BLaER1 (cell line): ENCODE data around the gene GABRD.

Source experiments
- H3K27ac ChIP-seq: shearing (Covaris generic); formaldehyde crosslinking; 2 replicates; pipeline ENCODE4 v1.8.1; 2022
- H3K27me3 ChIP-seq: shearing (Covaris generic); formaldehyde crosslinking; 2 replicates; pipeline ENCODE4 v1.8.1; 2022
- H3K36me3 ChIP-seq: shearing (Covaris generic); formaldehyde crosslinking; 2 replicates; pipeline ENCODE4 v1.8.1; 2022
- H3K4me1 ChIP-seq: shearing (Covaris generic); formaldehyde crosslinking; 2 replicates; pipeline ENCODE4 v1.8.1; 2022
- H3K4me2 ChIP-seq: shearing (Covaris generic); formaldehyde crosslinking; 2 replicates; pipeline ENCODE4 v1.8.1; 2022
- H3K4me3 ChIP-seq: shearing (Covaris generic); formaldehyde crosslinking; 2 replicates; pipeline ENCODE4 v1.8.1; 2022
- H3K9ac ChIP-seq: shearing (Covaris generic); formaldehyde crosslinking; 2 replicates; pipeline ENCODE4 v1.8.1; 2022
- H3K9me3 ChIP-seq: shearing (Covaris generic); formaldehyde crosslinking; 2 replicates; pipeline ENCODE4 v1.8.1; 2022
- H4K20me1 ChIP-seq: shearing (Covaris generic); formaldehyde crosslinking; 2 replicates; pipeline ENCODE4 v1.8.1; 2022
- Cebpa-rat ChIP-seq: shearing (Covaris generic); IDR thresholded peaks from 2 replicates; pipeline ENCODE4 v1.8.1; 2022

Gene GABRD

GRCh38 chr1:2056955-2057590, 37.9 kb downstream of the GABRD start:
- no peaks in the 10 kb centered on the region; the same call in 1 of the 2 replicates for H3K36me3 ChIP-seq
- peaks cover under 1% of the 10 kb centered on the region; the same call in 1 of the 2 replicates for H4K20me1 ChIP-seq
- H3K4me3 ChIP-seq: no peak overlapping the region
- H3K4me2 ChIP-seq: peak overlapping the region; percentile 17; the same call in 1 of the 2 replicates
- no peak for TF ChIP-seq Cebpa-rat
- H3K9me3 ChIP-seq: peaks cover 8% of the 10 kb centered on the region
- peaks cover 94% of the 10 kb centered on the region for H3K4me1 ChIP-seq
- H3K9ac ChIP-seq: no peak overlapping the region
- H3K27ac ChIP-seq: peak overlapping the region; percentile 26; the same call in 1 of the 2 replicates
- peaks cover 6% of the 10 kb centered on the region for H3K27me3 ChIP-seq

- Histone ChIP-seq H3K36me3 (peaks cover under 1% of the 10 kb centered on the region), H3K4me2 (peak overlapping the region; percentile 94)
Observed at GRCh38 chr1:2059290-2059953, 40.3 kb downstream of the GABRD start.

GRCh38 chr1:2060072-2060471, 40.9 kb downstream of the GABRD start:
- Histone ChIP-seq H3K4me3 (peak overlapping the region; percentile 48), H4K20me1 (no peaks in the 10 kb centered on the region), H3K4me2 (peak overlapping the region; percentile 94), H3K36me3 (peaks cover 4% of the 10 kb centered on the region), H3K27me3 (no peaks in the 10 kb centered on the region), H3K4me1 (peaks cover 82% of the 10 kb centered on the region), H3K9ac (peak overlapping the region; percentile 72), H3K9me3 (peaks cover 35% of the 10 kb centered on the region), H3K27ac (peak overlapping the region; percentile 90)
- no peak for TF ChIP-seq Cebpa-rat

More at GRCh38 chr1:2059290-2059953, 40.3 kb downstream of the GABRD start:
- peaks cover 28% of the 10 kb centered on the region for H3K9me3 ChIP-seq
- no peaks in the 10 kb centered on the region for H3K27me3 ChIP-seq
- H3K4me3 ChIP-seq: peak overlapping the region; percentile 48
- H3K9ac ChIP-seq: peak overlapping the region; percentile 72
- no peaks in the 10 kb centered on the region for H4K20me1 ChIP-seq
- no peak for TF ChIP-seq Cebpa-rat
- H3K27ac ChIP-seq: peak overlapping the region; percentile 90
- H3K4me1 ChIP-seq: peaks cover 89% of the 10 kb centered on the region

DNA sequence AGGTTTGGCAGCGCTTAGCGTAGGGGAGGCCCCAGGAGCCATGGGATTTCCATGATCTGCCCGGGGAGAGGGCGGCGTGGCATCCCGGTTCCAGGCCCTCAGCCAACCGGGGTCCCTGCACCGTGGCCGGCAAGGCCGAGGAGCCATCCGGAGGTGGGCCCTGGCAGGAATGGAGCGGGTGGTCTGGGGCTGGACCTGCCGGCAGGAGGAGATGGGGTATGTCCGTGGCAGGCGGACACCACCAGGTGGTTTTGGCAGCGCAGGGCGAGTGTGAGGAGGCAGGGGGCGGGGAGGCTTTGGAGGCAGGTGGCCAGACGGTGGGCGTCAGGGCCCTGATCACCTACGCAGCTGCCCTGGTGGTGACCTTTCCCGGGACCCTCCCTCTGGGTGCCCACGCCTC, 41.4 kb downstream of the GABRD start:
- Histone ChIP-seq H3K4me2 (peak overlapping the region; percentile 94), H3K4me3 (peak overlapping the region; percentile 48; the same call in 1 of the 2 replicates), H3K4me1 (peaks cover 78% of the 10 kb centered on the region), H4K20me1 (no peaks in the 10 kb centered on the region), H3K9ac (peak overlapping the region; percentile 72), H3K9me3 (peaks cover 39% of the 10 kb centered on the region), H3K36me3 (peaks cover 4% of the 10 kb centered on the region), H3K27ac (peak overlapping the region; percentile 90), H3K27me3 (no peaks in the 10 kb centered on the region)
- no peak for TF ChIP-seq Cebpa-rat

DNA sequence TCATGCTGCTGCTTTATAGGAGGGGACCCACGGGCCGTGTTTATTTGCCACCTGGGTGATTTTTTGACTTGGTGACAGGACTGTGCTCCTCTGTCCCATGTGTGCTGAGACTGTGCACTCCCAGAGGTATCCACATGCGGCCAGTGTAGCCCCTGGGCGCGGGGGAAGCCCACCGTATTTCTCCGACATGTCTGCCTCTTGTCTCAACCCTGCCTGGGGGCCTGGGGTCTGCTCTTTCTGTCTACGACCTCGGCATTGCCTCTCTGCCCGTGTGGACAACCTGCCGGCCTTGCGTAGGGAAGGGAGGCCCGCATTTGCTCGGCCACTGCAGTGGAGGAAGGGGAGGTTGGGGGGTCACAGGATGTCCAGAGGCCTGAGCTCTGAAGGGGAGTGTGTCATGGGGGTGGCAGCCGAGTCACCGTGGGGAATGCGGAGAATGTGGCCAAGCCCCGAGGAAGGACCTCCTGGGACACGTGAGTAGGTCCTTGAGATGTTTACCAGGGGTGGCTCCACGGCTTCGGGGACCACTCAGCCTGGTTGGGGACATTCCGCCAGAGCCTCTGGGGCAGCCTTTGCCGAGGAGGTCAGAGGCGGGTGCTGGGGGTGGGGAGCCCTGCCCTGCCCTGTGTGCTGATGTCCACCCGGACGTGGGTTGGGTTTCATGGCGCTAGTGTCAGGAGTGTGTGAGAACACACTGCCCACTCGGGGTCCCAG, 42.1 kb downstream of the GABRD start:
- TF ChIP-seq Cebpa-rat: no peak
- Histone ChIP-seq H3K4me3 (0 out of 2 replicates have a peak overlapping the region, but pooled peaks have one; percentile 0), H3K4me2 (peak overlapping the region; percentile 94), H3K9me3 (peaks cover 46% of the 10 kb centered on the region), H3K27me3 (no peaks in the 10 kb centered on the region), H3K4me1 (peaks cover 71% of the 10 kb centered on the region), H3K9ac (peak overlapping the region; percentile 72; the same call in 1 of the 2 replicates), H4K20me1 (no peaks in the 10 kb centered on the region), H3K27ac (peak overlapping the region; percentile 90), H3K36me3 (peaks cover 4% of the 10 kb centered on the region; the same call in 1 of the 2 replicates)

- Histone ChIP-seq H3K9ac (no peak overlapping the region), H3K27ac (no peak overlapping the region), H3K4me3 (no peak overlapping the region), H3K4me2 (no peak overlapping the region), H3K9me3 (peaks cover 57% of the 10 kb centered on the region), H4K20me1 (no peaks in the 10 kb centered on the region), H3K4me1 (peaks cover 52% of the 10 kb centered on the region), H3K27me3 (no peaks in the 10 kb centered on the region), H3K36me3 (peaks cover 11% of the 10 kb centered on the region)
- TF ChIP-seq Cebpa-rat: no peak
Observed at GRCh38 chr1:2065699-2066098, 46.6 kb downstream of the GABRD start.

DNA sequence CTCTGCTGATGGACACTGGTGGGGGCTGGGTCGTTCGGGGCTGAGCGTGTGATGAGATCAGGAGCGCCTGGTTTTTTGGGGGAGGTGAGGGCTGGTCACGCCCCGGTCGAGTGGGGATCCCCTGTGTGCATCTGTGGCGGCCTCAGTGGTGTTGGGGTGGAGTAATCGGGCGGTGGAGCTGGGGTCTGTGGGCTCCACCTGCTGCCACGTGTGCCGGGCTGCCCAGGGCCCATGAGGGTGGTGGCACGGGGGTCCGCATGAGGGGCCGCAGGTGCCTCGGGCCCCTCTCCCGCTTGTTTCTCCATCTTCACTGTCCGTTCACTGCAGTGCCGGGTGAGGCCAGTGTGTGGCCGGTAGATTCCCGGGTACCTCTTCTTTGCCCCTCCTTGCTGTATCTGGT, 48.2 kb downstream of the GABRD start:
- Histone ChIP-seq H3K27me3 (peaks cover 10% of the 10 kb centered on the region), H3K4me2 (peak overlapping the region; percentile 32; the same call in 1 of the 2 replicates)

DNA sequence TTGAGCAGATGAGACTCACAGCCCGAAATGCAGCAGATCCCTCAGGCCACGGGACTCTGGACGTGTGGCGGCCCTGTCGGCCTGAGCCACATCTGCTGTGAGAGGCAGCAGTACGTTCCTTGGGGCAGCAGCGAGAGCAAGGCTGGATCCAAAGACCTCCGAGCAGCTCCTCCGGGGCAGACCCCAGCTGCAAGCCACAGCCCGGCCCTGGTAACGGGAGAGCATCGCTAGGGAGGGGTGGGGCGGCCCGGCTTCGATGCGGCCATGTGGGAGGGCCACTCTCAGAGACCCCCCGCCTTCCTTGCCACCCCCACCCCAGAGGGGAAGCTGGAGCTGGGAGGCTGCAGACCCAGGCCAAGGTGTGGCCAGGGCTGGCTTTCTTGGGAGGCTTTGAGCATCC, 48.8 kb downstream of the GABRD start:
- H4K20me1 ChIP-seq: peaks cover 6% of the 10 kb centered on the region
- no peak overlapping the region for H3K9ac ChIP-seq
- no peak overlapping the region for H3K27ac ChIP-seq
- peaks cover 11% of the 10 kb centered on the region for H3K36me3 ChIP-seq
- H3K27me3 ChIP-seq: peaks cover 16% of the 10 kb centered on the region
- TF ChIP-seq Cebpa-rat: no peak
- H3K4me2 ChIP-seq: no peak overlapping the region
- no peak overlapping the region for H3K4me3 ChIP-seq
- H3K4me1 ChIP-seq: peaks cover 43% of the 10 kb centered on the region
- H3K9me3 ChIP-seq: peaks cover 42% of the 10 kb centered on the region

More for the DNA sequence above, 48.2 kb downstream of the GABRD start:
- Histone ChIP-seq H3K27ac (no peak overlapping the region), H3K9me3 (peaks cover 47% of the 10 kb centered on the region), H3K9ac (no peak overlapping the region), H3K4me3 (no peak overlapping the region), H4K20me1 (no peaks in the 10 kb centered on the region; the same call in 1 of the 2 replicates), H3K36me3 (peaks cover 11% of the 10 kb centered on the region), H3K4me1 (peaks cover 41% of the 10 kb centered on the region)
- TF ChIP-seq Cebpa-rat: no peak

DNA sequence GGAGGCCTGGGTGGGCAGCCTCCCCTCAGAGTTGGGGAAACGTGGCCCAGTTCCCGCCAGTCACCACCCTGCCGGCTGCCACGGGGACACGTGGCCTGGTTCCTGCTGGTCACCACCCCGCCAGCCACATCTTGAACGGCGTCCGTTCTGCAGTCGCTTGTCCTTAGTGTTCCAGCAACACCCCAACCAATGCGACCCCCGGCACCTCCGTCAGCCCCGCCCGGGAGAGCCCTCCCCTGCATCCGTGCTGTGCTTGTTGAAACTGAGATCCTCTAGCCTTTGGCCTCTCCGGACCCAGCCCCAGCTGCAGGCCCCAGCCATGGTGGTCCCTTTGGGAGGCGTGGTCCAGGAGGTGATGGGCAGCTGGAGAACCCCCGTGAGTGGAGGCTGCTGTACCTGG, 49.8 kb downstream of the GABRD start:
- Histone ChIP-seq H4K20me1 (peaks cover 9% of the 10 kb centered on the region), H3K4me3 (no peak overlapping the region), H3K4me1 (peaks cover 39% of the 10 kb centered on the region), H3K4me2 (no peak overlapping the region), H3K27me3 (peaks cover 26% of the 10 kb centered on the region), H3K36me3 (peaks cover 11% of the 10 kb centered on the region), H3K27ac (no peak overlapping the region), H3K9me3 (peaks cover 34% of the 10 kb centered on the region), H3K9ac (no peak overlapping the region)
- no peak for TF ChIP-seq Cebpa-rat
